IMR-90 (cell line): Measurements from ENCODE around the gene TNK1.

Experiments
- BHLHE40 ChIP-seq: fragments of 150-350 bp; IDR thresholded peaks from 2 replicates; pipeline ENCODE4 v1.6.1; 2016; ENCODE audit warnings: mild to moderate bottlenecking, low read depth, low read length
- CEBPB ChIP-seq: IDR thresholded peaks from 2 replicates; pipeline ENCODE4 v1.6.1; 2012; ENCODE audit warnings: low read depth, low read length, improper control_type of control experiment
- MXI1 ChIP-seq: IDR thresholded peaks from 2 replicates; pipeline ENCODE4 v1.6.1; 2012; ENCODE audit warnings: low read depth, mild to moderate bottlenecking, low read length, moderate library complexity, borderline replicate concordance
- POLR2A ChIP-seq: IDR thresholded peaks from 2 replicates; pipeline ENCODE4 v1.6.1; 2012; ENCODE audit warnings: mild to moderate bottlenecking, low read depth, low read length
- SMC3 ChIP-seq: fragments of 150-350 bp; IDR thresholded peaks from 2 replicates; pipeline ENCODE4 v1.6.1; 2016; ENCODE audit warnings: low read depth, mild to moderate bottlenecking, antibody characterized with exemption, low read length, moderate library complexity
- TF ChIP-seq, protein P1 (sequence below): conservative IDR thresholded peaks from 2 replicates; pipeline ENCODE4 v1.5.1; 2012; ENCODE audit warnings: mild to moderate bottlenecking, low read depth, low read length, improper control_type of control experiment
- TF ChIP-seq, protein P2 (sequence below): fragments of 150-350 bp; IDR thresholded peaks from 2 replicates; pipeline ENCODE4 v1.6.1; 2017; ENCODE audit warnings: mild to moderate bottlenecking, antibody characterized with exemption, low read length, low read depth

DNA sequence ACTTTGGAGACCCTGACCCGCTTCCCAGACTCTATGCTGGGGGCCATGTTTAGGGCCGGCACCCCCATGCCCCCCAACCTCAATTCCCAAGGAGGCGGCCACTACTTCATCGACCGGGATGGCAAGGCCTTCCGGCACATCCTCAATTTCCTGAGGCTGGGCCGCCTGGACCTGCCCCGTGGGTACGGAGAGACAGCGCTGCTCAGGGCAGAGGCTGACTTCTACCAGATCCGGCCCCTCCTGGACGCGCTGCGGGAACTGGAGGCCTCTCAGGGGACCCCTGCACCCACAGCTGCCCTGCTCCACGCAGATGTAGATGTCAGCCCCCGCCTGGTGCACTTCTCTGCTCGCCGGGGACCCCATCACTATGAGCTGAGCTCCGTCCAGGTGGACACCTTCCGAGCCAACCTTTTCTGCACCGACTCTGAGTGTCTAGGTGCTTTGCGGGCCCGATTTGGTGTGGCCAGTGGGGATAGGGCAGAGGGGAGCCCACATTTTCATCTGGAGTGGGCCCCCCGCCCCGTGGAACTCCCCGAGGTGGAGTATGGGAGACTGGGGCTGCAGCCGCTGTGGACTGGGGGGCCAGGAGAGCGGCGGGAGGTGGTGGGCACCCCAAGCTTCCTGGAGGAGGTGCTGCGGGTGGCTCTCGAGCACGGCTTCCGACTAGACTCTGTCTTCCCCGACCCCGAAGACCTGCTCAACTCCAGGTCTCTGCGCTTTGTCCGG lies 27.8 kb upstream of the TNK1 start:
- TF ChIP-seq CEBPB: no peak
- TF ChIP-seq, protein P1, sequence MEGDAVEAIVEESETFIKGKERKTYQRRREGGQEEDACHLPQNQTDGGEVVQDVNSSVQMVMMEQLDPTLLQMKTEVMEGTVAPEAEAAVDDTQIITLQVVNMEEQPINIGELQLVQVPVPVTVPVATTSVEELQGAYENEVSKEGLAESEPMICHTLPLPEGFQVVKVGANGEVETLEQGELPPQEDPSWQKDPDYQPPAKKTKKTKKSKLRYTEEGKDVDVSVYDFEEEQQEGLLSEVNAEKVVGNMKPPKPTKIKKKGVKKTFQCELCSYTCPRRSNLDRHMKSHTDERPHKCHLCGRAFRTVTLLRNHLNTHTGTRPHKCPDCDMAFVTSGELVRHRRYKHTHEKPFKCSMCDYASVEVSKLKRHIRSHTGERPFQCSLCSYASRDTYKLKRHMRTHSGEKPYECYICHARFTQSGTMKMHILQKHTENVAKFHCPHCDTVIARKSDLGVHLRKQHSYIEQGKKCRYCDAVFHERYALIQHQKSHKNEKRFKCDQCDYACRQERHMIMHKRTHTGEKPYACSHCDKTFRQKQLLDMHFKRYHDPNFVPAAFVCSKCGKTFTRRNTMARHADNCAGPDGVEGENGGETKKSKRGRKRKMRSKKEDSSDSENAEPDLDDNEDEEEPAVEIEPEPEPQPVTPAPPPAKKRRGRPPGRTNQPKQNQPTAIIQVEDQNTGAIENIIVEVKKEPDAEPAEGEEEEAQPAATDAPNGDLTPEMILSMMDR: no peak
- no peak for TF ChIP-seq MXI1
- TF ChIP-seq SMC3: no peak
- TF ChIP-seq, protein P2, sequence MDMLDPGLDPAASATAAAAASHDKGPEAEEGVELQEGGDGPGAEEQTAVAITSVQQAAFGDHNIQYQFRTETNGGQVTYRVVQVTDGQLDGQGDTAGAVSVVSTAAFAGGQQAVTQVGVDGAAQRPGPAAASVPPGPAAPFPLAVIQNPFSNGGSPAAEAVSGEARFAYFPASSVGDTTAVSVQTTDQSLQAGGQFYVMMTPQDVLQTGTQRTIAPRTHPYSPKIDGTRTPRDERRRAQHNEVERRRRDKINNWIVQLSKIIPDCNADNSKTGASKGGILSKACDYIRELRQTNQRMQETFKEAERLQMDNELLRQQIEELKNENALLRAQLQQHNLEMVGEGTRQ: no peak
- TF ChIP-seq POLR2A: no peak
- TF ChIP-seq BHLHE40: no peak
